H9 (cell line): ENCODE results near the gene MS4A6E. TPM values are rescaled to one million over a fixed set of nuclear protein-coding genes. Genes with fewer than 3 reads are reported as not detected.

Source experiments
- DNase-seq: peaks from one replicate; pipeline ENCODE4 v3.0.0-alpha.2; 2017
- H2AFZ ChIP-seq: one replicate; pipeline ENCODE4 v1.6.1; 2013; ENCODE audit warnings: mild to moderate bottlenecking, low read length, control low read depth, moderate library complexity
- H2AK5ac ChIP-seq: 2 replicates; pipeline ENCODE4 v1.6.1; 2013; ENCODE audit warnings: low read length, control low read depth, mixed read lengths; ENCODE audit not compliant: insufficient read length
- H2BK120ac ChIP-seq: one replicate; pipeline ENCODE4 v1.6.1; 2013; ENCODE audit warnings: low read depth, mild to moderate bottlenecking, low read length, control low read depth, inconsistent platforms; ENCODE audit not compliant: poor library complexity, severe bottlenecking
- H2BK12ac ChIP-seq: 2 replicates; pipeline ENCODE4 v1.6.1; 2013; ENCODE audit warnings: low read length, control low read depth, mixed read lengths, low read depth; ENCODE audit not compliant: insufficient read length
- H2BK15ac ChIP-seq: 2 replicates; pipeline ENCODE4 v1.6.1; 2013; ENCODE audit warnings: low read depth, low read length, control low read depth
- H2BK20ac ChIP-seq: one replicate; pipeline ENCODE4 v1.6.1; 2013; ENCODE audit warnings: low read depth, mild to moderate bottlenecking, low read length, control low read depth, inconsistent platforms; ENCODE audit not compliant: poor library complexity, severe bottlenecking
- H2BK5ac ChIP-seq: 2 replicates; pipeline ENCODE4 v1.6.1; 2013; ENCODE audit warnings: low read length, control low read depth, mixed read lengths; ENCODE audit not compliant: insufficient read length
- H3K14ac ChIP-seq: 2 replicates; pipeline ENCODE4 v1.6.1; 2013; ENCODE audit warnings: low read length, control low read depth; ENCODE audit not compliant: insufficient read depth
- H3K18ac ChIP-seq: 2 replicates; pipeline ENCODE4 v1.6.1; 2013; ENCODE audit warnings: low read depth, mild to moderate bottlenecking, mixed read lengths, low read length, control low read depth; ENCODE audit not compliant: insufficient read length
- H3K23ac ChIP-seq: 2 replicates; pipeline ENCODE4 v1.6.1; 2013; ENCODE audit warnings: low read length, control low read depth, mixed read lengths, low read depth; ENCODE audit not compliant: insufficient read length
- H3K23me2 ChIP-seq: 2 replicates; pipeline ENCODE4 v1.6.1; 2013; ENCODE audit warnings: low read depth, mild to moderate bottlenecking, mixed read lengths, low read length, control low read depth; ENCODE audit not compliant: insufficient read length, poor library complexity, severe bottlenecking
- H3K27ac ChIP-seq: 2 replicates; pipeline ENCODE4 v1.5.1; 2013; ENCODE audit warnings: low read length, control low read depth, mixed read lengths, low read depth; ENCODE audit not compliant: insufficient read length
- H3K27me3 ChIP-seq: 2 replicates; pipeline ENCODE4 v1.6.1; 2013; ENCODE audit warnings: low read length, control low read depth, inconsistent platforms; ENCODE audit not compliant: insufficient read depth
- H3K4ac ChIP-seq: 2 replicates; pipeline ENCODE4 v1.6.1; 2013; ENCODE audit warnings: low read depth, mild to moderate bottlenecking, control low read depth, inconsistent platforms, low read length, moderate library complexity
- H3K4me1 ChIP-seq: 2 replicates; pipeline ENCODE4 v1.6.1; 2013; ENCODE audit warnings: low read length, control low read depth, inconsistent platforms; ENCODE audit not compliant: insufficient read depth
- H3K4me2 ChIP-seq: 2 replicates; pipeline ENCODE4 v1.6.1; 2013; ENCODE audit warnings: low read length, control low read depth, mixed read lengths; ENCODE audit not compliant: insufficient read length, insufficient read depth
- H3K56ac ChIP-seq: 2 replicates; pipeline ENCODE4 v1.6.1; 2013; ENCODE audit warnings: low read depth, mild to moderate bottlenecking, mixed read lengths, low read length, control low read depth; ENCODE audit not compliant: insufficient read length
- H3K79me1 ChIP-seq: 2 replicates; pipeline ENCODE4 v1.6.1; 2013; ENCODE audit warnings: low read depth, mild to moderate bottlenecking, moderate library complexity, low read length, control low read depth, inconsistent platforms; ENCODE audit not compliant: insufficient read depth, poor library complexity, severe bottlenecking
- H3K79me2 ChIP-seq: 2 replicates; pipeline ENCODE4 v1.6.1; 2013; ENCODE audit warnings: low read length, control low read depth, inconsistent platforms; ENCODE audit not compliant: insufficient read depth
- H3K9ac ChIP-seq: 2 replicates; pipeline ENCODE4 v1.6.1; 2013; ENCODE audit warnings: low read length, control low read depth, mixed read lengths; ENCODE audit not compliant: insufficient read length; ENCODE audit errors: extremely low read depth
- H3K9me3 ChIP-seq: one replicate; pipeline ENCODE4 v1.6.1; 2013; ENCODE audit warnings: low read depth, low read length, inconsistent platforms; ENCODE audit not compliant: control insufficient read depth
- H3T11ph ChIP-seq: one replicate; pipeline ENCODE4 v1.6.1; 2013; ENCODE audit warnings: mild to moderate bottlenecking, low read length, control low read depth, inconsistent platforms
- H4K20me1 ChIP-seq: one replicate; pipeline ENCODE4 v1.6.1; 2013; ENCODE audit not compliant: control insufficient read depth, insufficient read length, insufficient read depth
- H4K5ac ChIP-seq: 2 replicates; pipeline ENCODE4 v1.6.1; 2013; ENCODE audit warnings: low read depth, mild to moderate bottlenecking, mixed read lengths, low read length, control low read depth; ENCODE audit not compliant: insufficient read length
- H4K8ac ChIP-seq: replicated peaks from 2 replicates; pipeline ENCODE4 v1.6.1; 2013; ENCODE audit warnings: low read length, control low read depth, mixed read lengths, low read depth; ENCODE audit not compliant: insufficient read length
- H4K91ac ChIP-seq: 2 replicates; pipeline ENCODE4 v1.6.1; 2013; ENCODE audit warnings: low read depth, mild to moderate bottlenecking, moderate library complexity, mixed read lengths, low read length, control low read depth; ENCODE audit not compliant: insufficient read length
- H3K27ac Mint-ChIP-seq, 3 experiments: 2 replicates in 2 of 3; 3 replicates in 1 of 3; pipeline ENCODE4 v1.8.0; 2020 to 2021; ENCODE audit warnings: mixed read lengths in 3 of 3, mild to moderate bottlenecking in 1 of 3, moderate library complexity in 1 of 3
- H3K27me3 Mint-ChIP-seq: 2 replicates; pipeline ENCODE4 v1.8.0; 2021; ENCODE audit warnings: low read depth, mild to moderate bottlenecking, moderate library complexity, mixed read lengths
- H3K36me3 Mint-ChIP-seq, 3 experiments: 2 replicates in 2 of 3; 3 replicates in 1 of 3; pipeline ENCODE4 v1.8.0; 2020 to 2021; ENCODE audit warnings: low read depth in 3 of 3, mixed read lengths in 3 of 3; ENCODE audit not compliant: insufficient read depth in 1 of 3
- H3K4me1 Mint-ChIP-seq, 2 experiments: 2 replicates each; pipeline ENCODE4 v1.8.0; 2020; ENCODE audit warnings: mixed read lengths in 2 of 2
- H3K4me3 Mint-ChIP-seq, 2 experiments: 2 replicates in 1 of 2; 3 replicates in 1 of 2; pipeline ENCODE4 v1.8.0; 2020 to 2021; ENCODE audit warnings: mild to moderate bottlenecking in 2 of 2, mixed read lengths in 2 of 2, moderate library complexity in 1 of 2
- H3K9me3 Mint-ChIP-seq, 2 experiments: 2 replicates in 1 of 2; 3 replicates in 1 of 2; pipeline ENCODE4 v1.8.0; 2020; ENCODE audit warnings: mild to moderate bottlenecking in 2 of 2, mixed read lengths in 2 of 2, moderate library complexity in 1 of 2
- WGBS: extraction: QIAGEN DNeasy Blood & Tissue Kit; methylation state at CpG from one replicate; pipeline ENCODE4 v1.1.7; 2013; ENCODE audit warnings: missing lambda C conversion rate, low lambda C conversion rate, mixed read lengths; ENCODE audit not compliant: insufficient read length; ENCODE audit errors: extremely low coverage; 5-methylcytosine and 5-hydroxymethylcytosine counted together
- total RNA-seq: library from RNA; stranded (reverse); gene quantifications from 2 replicates; pipeline ENCODE4 v1.2.1, GENCODE V29; 2021
- TF ChIP-seq, protein P1 (sequence below): fragments of 200-600 bp; sonication (generic); conservative IDR thresholded peaks from 3 replicates; pipeline ENCODE4 v1.8.0; 2021; ENCODE audit warnings: antibody characterized with exemption, mild to moderate bottlenecking

MS4A6E gene
- total RNA-seq, 1 experiment from 2014 or later: not detected

DNA sequence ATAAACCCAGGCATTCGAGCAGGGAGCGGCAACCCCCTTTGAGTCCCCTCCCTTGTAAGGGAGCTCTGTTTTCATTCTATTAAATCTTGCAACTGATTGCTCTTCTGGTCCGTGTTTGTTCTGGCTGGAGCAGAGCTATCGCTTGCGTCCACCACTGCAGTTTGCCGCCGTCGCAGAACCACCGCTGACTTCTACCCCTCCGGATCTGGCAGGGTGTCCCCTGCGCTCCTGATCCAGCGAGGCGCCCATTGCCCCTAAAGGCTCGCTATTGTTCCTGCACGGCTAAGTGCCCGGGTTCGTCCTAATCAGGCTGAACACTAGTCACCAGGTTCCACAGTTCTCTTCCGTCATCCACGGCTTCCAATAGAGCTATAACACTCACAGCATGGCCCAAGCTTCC is 40.8 kb downstream of the MS4A6E start:
- no peak overlapping the region for H3K4me3 Mint-ChIP-seq
- Histone ChIP-seq H2BK20ac (peak overlapping the region; percentile 83), H2AFZ (no peak overlapping the region), H2BK12ac (no peak overlapping the region), H3K4me2 (no peak overlapping the region), H2BK5ac (peak overlapping the region; percentile 62), H3K9me3 (no peaks in the 10 kb centered on the region), H3T11ph (no peak overlapping the region), H3K27ac (no peak overlapping the region), H4K91ac (no peak overlapping the region), H2AK5ac (no peak overlapping the region), H4K5ac (no peak overlapping the region), H4K20me1 (no peaks in the 10 kb centered on the region), H3K4me1 (peaks cover 6% of the 10 kb centered on the region; the same call in 1 of the 2 replicates), H3K23me2 (no peaks in the 10 kb centered on the region), H3K23ac (no peak overlapping the region), H3K27me3 (no peaks in the 10 kb centered on the region), H3K18ac (peak overlapping the region; percentile 63), H2BK15ac (no peak overlapping the region), H3K14ac (no peak overlapping the region), H2BK120ac (no peak overlapping the region), H3K9ac (no peak overlapping the region), H4K8ac (no peak overlapping the region), H3K4ac (no peak overlapping the region), H3K79me1 (no peaks in the 10 kb centered on the region), H3K79me2 (no peaks in the 10 kb centered on the region), H3K56ac (no peak overlapping the region)
- no peak for DNase-seq
- peak overlapping the region; percentile 58 to 80 (median 65); a peak in 4 of 7 replicates for H3K27ac Mint-ChIP-seq
- no peaks in the 10 kb centered on the region; the same call in 1 of the 2 replicates for H3K27me3 Mint-ChIP-seq
- peaks cover 9 to 14% of the 10 kb centered on the region in 2 experiments; a peak in 4 of 5 replicates for H3K9me3 Mint-ChIP-seq
- peaks cover 2 to 28% (median 12%) of the 10 kb centered on the region in 3 experiments; a peak in 5 of 7 replicates for H3K36me3 Mint-ChIP-seq
- H3K4me1 Mint-ChIP-seq: peaks cover 42 to 59% of the 10 kb centered on the region in 2 experiments
- no CpG with 5 or more reads among the region's 19 CpGs for WGBS
- TF ChIP-seq, protein P1, sequence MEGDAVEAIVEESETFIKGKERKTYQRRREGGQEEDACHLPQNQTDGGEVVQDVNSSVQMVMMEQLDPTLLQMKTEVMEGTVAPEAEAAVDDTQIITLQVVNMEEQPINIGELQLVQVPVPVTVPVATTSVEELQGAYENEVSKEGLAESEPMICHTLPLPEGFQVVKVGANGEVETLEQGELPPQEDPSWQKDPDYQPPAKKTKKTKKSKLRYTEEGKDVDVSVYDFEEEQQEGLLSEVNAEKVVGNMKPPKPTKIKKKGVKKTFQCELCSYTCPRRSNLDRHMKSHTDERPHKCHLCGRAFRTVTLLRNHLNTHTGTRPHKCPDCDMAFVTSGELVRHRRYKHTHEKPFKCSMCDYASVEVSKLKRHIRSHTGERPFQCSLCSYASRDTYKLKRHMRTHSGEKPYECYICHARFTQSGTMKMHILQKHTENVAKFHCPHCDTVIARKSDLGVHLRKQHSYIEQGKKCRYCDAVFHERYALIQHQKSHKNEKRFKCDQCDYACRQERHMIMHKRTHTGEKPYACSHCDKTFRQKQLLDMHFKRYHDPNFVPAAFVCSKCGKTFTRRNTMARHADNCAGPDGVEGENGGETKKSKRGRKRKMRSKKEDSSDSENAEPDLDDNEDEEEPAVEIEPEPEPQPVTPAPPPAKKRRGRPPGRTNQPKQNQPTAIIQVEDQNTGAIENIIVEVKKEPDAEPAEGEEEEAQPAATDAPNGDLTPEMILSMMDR: no peak
